ENCODE data around the gene GPR108. TPM values are rescaled to one million over a fixed set of nuclear protein-coding genes. Genes with fewer than 3 reads are reported as not detected.
A peak's percentile ranks its signal among the peaks of the same experiment; 100 is the strongest.

Gene GPR108
- total and polyA plus RNA-seq, 2 of the 8 experiments (the other 6 are each of a cell fraction or from before 2014, with no cell fraction given) = 34.9 to 46.0 TPM

DNA sequence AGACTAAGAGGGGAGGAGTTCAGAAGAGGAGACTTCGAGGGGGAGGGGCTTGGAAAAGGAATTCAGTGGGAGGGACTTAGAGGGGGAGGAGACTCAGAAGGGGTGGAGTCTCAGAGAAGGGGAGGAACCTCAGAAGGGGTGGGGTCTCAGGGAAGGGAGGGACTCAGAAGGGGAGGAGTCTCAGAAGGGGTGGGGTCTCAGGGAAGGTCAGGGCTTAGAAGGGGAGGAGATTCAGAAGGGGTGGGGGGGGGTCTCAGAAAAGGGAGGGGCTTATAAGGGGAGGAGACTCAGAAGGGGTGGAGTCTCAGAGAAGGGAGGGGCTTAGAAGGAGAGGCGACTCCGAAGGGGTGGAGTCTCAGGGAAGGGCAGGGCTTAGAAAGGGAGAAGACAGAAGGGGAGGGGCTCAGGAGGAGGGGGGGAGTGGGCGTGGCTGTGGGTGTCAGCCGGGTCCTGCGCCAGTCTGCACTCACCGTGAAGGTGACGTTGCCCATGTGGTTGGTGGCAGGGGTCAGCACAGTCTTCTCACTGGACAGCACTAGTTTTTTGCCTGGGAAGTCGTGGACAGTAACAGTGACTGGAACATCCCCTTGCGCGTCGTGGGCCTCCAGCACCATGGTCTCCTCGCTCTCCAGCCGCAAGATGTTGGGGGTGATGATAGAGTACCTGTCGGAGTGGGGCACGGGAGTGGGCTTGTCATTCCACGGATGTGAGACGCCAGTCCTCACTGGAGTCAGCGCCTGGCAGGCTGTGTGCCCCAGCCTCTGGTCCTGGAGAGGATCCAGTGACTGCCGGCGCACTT is 18.4 kb downstream of the GPR108 start:
- H3K56ac ChIP-seq (replicated peaks; ENCODE audit: insufficient read length, low read depth, low read length) = no peak overlapping the region
- H2BK120ac ChIP-seq (replicated peaks; ENCODE audit: low read depth, low read length) = no peak overlapping the region
- H3K36me3 ChIP-seq (ENCODE audit: control insufficient read depth in 2 of 4, insufficient read depth in 4 of 4, low read length in 3 of 4) = no peaks in the 10 kb centered on the region; a peak in 1 of 8 replicates
- DNase-seq (ENCODE audit: low read depth in 1 of 2, low spot score in 2 of 2) = no peak
- H2BK15ac ChIP-seq (ENCODE audit: low read length) = peak overlapping the region; percentile 53; the same call in 1 of the 2 replicates
- no peak overlapping the region for H2AK5ac ChIP-seq (ENCODE audit: low read depth, low read length)
- H3K79me2 ChIP-seq (ENCODE audit: control insufficient read depth in 1 of 2, insufficient read depth in 2 of 2, low read length in 2 of 2) = no peaks in the 10 kb centered on the region; a peak in 1 of 4 replicates
- H4K5ac ChIP-seq (ENCODE audit: insufficient read length, low read depth, low read length) = no peak overlapping the region
- peak overlapping the region; percentile 3; the same call in 1 of the 2 replicates for H2BK5ac ChIP-seq (ENCODE audit: low read depth, low read length)
- H3K18ac ChIP-seq (ENCODE audit: extremely low read depth, low read length) = no peak overlapping the region
- POLR2A ChIA-PET (ENCODE audit: partially characterized antibody) = interaction anchor here (0.6 to 1.1 kb wide), 7 partner anchors 10 to 202 kb away, joined by 3 to 4 read pairs (median 3); no protein-coding TSS in a partner anchor
- no peak for TF ChIP-seq RFX5 (IDR thresholded peaks at IDR 0.05; ENCODE audit: borderline replicate concordance, low read depth, low read length)
- no peak for TF ChIP-seq SIN3A (conservative IDR thresholded peaks at IDR 0.05 in 1 of 2, IDR thresholded peaks at IDR 0.05 in 1 of 2; ENCODE audit: low read depth in 1 of 2, low read length in 2 of 2)
- TF ChIP-seq RXRA (IDR thresholded peaks at IDR 0.05; ENCODE audit: insufficient read depth, low read depth, low read length) = no peak
- no peak for TF ChIP-seq TBP (IDR thresholded peaks at IDR 0.05; ENCODE audit: low read depth, low read length)
- peak; percentile 60; the same call in 1 of the 2 replicates for TF ChIP-seq SP1 (IDR thresholded peaks at IDR 0.05; ENCODE audit: low read depth, low read length)
- TF ChIP-seq, protein P1, sequence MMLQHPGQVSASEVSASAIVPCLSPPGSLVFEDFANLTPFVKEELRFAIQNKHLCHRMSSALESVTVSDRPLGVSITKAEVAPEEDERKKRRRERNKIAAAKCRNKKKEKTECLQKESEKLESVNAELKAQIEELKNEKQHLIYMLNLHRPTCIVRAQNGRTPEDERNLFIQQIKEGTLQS (IDR thresholded peaks at IDR 0.05; ENCODE audit: insufficient read depth, low read depth, low read length) = no peak
- no peak for FAIRE-seq
- H3K4me3 ChIP-seq (ENCODE audit: extremely low read depth in 1 of 4, insufficient read depth in 2 of 4, low read depth in 3 of 4, low read length in 4 of 4) = no peak overlapping the region
- peaks cover 0 to 6% of the 10 kb centered on the region in 2 experiments for H4K20me1 ChIP-seq (replicated peaks in 1 of 2; ENCODE audit: control insufficient read depth in 1 of 2, insufficient read depth in 2 of 2, low read length in 2 of 2)
- peaks cover 0 to 12% (median 6%) of the 10 kb centered on the region in 4 experiments; a peak in 4 of 7 replicates for H3K4me1 ChIP-seq (replicated peaks in 1 of 4; ENCODE audit: control insufficient read depth in 3 of 4, insufficient read depth in 4 of 4, low read length in 3 of 4)
- H3K79me1 ChIP-seq (ENCODE audit: low read depth, low read length) = no peaks in the 10 kb centered on the region
- CTCF ChIA-PET (ENCODE audit: partially characterized antibody) = interaction anchor here (1.0 to 7.2 kb wide), 3 partner anchors 18 to 49 kb away, joined by 3 to 31 read pairs (median 3); partner anchors contain the start of gene GPR108
- peak overlapping the region; percentile 90; the same call in 1 of the 2 replicates for H2BK12ac ChIP-seq (ENCODE audit: low read depth, low read length)
- no peak overlapping the region for H3K9ac ChIP-seq (replicated peaks in 1 of 4; ENCODE audit: extremely low read depth in 1 of 4, low read depth in 3 of 4, low read length in 3 of 4)
- no peak overlapping the region for H4K8ac ChIP-seq (ENCODE audit: extremely low read depth, insufficient read depth, low read length)
- peaks cover 10% of the 10 kb centered on the region for H3K23me2 ChIP-seq (ENCODE audit: low read depth, low read length)
- H3K27ac ChIP-seq (ENCODE audit: low read depth, low read length) = no peak overlapping the region
- H3K23ac ChIP-seq (ENCODE audit: insufficient read length) = no peak overlapping the region
- peak overlapping the region in 1 of 2 experiments; percentile 83; a peak in 1 of 4 replicates for H3K4me2 ChIP-seq (ENCODE audit: insufficient read depth in 1 of 2, low read depth in 2 of 2, low read length in 2 of 2)
- H3K9me3 ChIP-seq (ENCODE audit: insufficient read depth in 2 of 2, low read depth in 1 of 2, low read length in 1 of 2) = no peaks in the 10 kb centered on the region
- H2BK20ac ChIP-seq (ENCODE audit: low read length) = no peak overlapping the region
- H3K4ac ChIP-seq (replicated peaks; ENCODE audit: insufficient read length, low read depth, low read length) = no peak overlapping the region
- peak overlapping the region; percentile 49 for H4K91ac ChIP-seq (replicated peaks; ENCODE audit: insufficient read length, low read length)
- no peak overlapping the region for H3K14ac ChIP-seq (ENCODE audit: insufficient read length)
- H3K27me3 ChIP-seq (replicated peaks in 1 of 4; ENCODE audit: control insufficient read depth in 3 of 4, extremely low read depth in 1 of 4, insufficient read depth in 3 of 4, low read length in 3 of 4) = no peaks in the 10 kb centered on the region; a peak in 1 of 7 replicates
- H2AFZ ChIP-seq (ENCODE audit: low read length) = no peak overlapping the region
- WGBS, 2 experiments (ENCODE audit: extremely low coverage in 1 of 2, insufficient coverage in 1 of 2, insufficient read length in 1 of 2, insufficient replicate concordance in 2 of 2, low coverage in 1 of 2, low lambda C conversion rate in 2 of 2, missing lambda C conversion rate in 1 of 2) = 93% methylated on average over 16 of the region's 21 CpGs; no CpG with 5 or more reads in 1 of the 2 experiments
